Activated CD4-positive, alpha-beta T cell treated with anti-CD3 and anti-CD28 coated beads, Interleukin-2, amount 50 U/mL, for 48 hours (primary cell): ENCODE measurements around the gene OPN3.

ENCODE experiments used
- DNase-seq, 2 experiments: peaks; one replicate each; pipeline ENCODE4 v3.0.0-alpha.2; 2020

Gene OPN3

GRCh38 chr1:241615043-241615974 is 24.9 kb downstream of the OPN3 start:
- DNase-seq, result no peak

GRCh38 chr1:241614572-241614971 is 25.6 kb downstream of the OPN3 start:
- no peak for DNase-seq

- DNase-seq, result no peak
Observed at GRCh38 chr1:241614144-241614543, 26.0 kb downstream of the OPN3 start.

DNA sequence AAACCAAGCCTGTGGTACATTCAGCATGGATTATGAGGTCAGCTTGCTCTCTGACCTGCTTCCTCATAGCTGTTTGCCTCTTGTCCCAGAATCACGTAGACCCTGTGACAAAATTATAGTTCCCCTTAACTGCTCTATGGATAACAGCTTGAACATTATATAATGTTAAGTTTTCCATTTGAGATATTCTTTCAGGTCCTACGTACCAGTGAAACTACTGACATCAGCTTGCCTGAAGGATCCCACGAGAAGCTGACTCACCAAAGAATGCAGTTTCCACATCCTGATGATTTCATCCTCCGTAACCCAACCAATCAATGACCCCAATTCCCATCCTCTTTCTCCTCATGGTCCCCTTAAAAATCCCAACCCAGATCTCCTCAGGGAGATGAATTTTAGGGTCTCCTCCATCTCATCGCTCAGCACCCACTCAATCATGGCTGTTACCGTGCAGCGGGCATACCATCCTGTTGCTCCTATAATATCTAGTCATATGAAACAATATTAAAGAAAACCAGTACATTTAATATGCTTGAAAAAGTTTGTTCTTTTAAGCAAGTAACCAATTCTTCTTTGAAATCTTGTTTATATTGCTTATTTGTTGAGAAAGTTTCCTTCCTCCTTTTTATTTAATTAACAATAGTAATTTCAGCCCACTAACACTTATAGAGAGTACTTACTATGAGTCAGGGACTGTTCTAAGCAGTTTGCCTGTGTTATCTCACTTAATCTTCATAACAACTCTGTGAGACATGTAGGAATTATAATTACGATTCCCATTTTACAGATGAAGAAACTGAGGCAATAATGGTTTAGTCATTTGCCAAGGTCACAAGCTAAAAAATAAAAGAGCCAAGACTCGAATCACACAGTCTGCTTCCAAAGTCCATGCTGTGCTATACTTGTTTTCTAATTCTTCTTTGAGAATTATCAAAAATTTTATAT is 27.4 kb downstream of the OPN3 start:
- no peak for DNase-seq

- no peak for DNase-seq
Observed at GRCh38 chr1:241611736-241612135, 28.4 kb downstream of the OPN3 start.

DNA sequence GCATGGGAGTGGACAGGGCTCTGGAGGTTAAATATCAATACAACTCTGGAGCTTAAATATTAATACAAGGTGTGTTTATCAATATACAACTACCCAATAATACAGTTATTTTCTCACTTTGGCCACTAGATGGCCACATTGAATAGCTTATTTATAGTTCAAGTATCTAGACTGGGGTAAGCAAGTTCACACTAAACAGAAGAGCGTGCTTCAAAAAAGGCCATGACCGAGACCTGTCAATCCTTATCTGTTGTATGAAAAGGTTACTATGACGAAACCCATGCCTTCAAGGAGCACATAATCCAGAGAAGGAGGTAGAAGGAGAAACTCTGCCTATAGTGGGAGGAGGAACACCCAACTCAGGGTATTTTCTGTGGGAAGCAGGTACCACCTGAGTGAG is 29.1 kb downstream of the OPN3 start:
- no peak for DNase-seq

DNA sequence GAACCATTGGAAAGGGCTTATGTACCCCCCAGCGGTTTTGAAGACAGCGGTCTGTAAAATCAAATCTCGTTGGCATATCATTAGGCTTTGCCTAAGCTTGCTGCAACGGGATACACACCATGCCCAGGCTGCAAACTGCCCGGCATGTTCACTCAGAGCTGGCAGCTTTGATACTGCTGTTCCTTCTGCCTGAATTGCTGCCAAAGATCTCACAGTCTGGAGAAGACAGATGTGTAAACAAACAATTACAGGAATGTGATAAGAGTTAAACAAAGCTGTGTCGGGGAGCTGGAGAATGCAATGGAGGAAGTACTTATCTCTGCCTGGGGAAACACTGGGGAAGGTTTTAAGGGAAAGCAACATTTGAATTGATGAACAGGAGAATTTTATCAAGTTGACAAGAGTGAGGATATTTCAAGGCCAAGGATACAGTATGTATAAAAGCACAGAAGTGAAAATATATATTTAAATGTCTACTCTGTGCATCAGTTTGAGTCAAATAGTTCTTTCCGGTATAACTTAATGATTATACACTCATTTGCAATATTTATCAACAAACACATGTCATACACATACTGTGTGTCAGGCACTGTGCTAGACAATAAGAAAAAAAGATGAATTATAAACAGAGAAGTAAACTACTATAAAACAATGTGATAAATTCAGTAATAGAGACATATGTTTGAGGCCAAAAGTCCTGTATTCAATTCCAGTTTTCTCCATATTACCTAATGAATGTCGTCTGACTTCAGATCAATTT is 29.9 kb downstream of the OPN3 start:
- no peak for DNase-seq

DNA sequence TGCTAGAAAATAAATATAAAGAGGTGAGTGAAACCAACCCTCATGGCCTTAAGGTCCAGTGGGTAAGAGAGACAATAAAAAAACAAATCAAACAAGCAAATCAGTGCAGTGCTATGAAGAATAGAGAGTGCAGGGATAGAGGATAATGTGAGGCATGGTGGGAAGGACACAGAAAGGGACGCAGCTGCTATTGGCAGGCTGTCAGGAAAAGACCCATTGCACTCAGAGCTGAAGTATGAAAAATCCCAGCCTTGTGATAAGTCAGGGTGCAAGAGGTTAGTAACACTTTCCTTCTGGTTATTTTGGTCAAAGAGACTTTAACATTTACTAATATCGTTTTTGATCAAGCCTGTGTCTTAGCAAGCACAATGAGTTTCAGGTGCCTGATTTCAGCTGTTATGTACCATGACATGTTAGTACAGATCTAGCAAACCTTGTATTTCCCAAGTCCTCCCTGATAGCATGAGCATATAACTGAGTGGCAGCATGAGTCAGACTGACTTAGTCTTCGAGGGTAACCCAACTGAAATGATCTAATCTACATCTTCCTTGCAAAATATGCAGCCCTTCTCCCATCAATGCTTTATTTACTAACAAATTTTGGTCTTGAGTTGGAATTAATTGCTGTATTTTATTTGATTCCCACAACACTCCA is 31.7 kb downstream of the OPN3 start:
- DNase-seq, result no peak

GRCh38 chr1:241607497-241607896 is 32.7 kb downstream of the OPN3 start:
- DNase-seq, result no peak

DNA sequence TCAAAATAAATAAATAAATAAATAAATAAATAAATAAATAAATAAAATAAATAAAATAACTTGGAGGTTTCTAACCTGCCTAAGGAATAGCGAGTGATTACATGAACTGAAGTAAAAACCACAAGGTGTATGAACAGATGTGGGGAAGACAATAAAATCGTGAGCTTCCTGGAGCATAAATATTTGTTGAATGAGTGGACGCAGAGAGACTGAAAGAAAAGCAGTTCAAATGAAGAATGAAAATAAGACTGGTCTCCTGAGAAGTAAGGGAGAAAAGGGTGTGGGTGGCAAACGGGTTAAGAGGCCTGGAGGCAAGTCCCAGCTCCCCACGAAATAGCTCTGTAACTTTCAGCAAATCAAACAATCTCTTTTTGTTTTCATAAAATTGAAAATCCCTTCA is 33.6 kb downstream of the OPN3 start:
- DNase-seq, result no peak

DNA sequence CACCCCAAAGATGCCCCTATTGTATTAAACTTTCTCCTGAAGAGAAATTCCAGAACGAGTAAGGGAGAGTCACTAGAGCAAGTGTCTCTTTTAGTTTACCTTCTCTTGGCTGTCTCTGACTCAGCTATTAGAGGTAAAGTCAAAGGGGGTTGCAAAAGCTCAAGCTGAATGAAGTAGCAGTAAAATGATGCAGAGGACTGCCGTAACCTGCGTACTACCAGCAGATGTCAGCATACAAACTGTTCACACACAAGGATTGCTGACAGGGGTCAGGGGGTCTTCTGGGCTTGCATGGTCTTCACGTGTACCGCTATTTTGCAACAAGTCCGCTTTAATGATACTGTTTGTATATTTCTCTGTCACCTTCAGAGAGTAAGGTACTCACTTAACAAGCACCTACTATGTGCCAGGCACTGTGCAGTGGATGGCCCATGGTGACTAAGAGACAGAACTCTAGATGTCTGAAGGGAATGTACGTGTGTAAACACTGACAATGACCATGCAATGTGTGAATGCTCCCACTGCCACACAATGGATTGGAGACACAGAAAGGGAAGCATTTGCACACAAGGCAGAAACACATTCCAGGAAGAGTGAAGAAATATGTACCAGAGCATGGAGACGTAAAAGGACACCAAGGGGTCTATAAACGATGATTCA is 34.9 kb downstream of the OPN3 start:
- DNase-seq, result no peak

DNA sequence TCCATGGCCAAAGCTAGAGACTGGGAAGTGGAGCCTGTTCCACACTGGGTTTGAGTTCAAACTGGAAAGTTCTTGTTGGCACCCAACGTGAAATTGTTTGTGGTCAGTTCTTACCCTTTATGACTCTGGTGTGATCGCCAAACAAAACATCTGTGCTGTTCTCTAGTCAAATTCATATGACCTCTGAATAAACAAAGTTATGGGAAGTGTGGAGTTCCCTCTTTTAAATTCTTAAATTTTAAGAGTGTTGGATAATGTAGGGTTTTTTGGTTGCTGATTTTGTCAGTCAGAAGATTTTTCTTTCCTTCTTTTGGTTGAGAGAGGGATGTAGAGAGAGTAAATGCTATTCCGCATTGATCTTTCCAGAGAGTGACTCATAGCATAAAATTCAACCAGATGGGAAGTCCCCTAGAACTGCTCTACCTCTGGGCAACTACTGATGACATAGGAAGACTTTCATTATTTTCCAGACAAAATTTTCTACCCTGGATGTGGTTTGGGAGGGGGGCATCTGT is 36.4 kb downstream of the OPN3 start:
- DNase-seq, result no peak

DNA sequence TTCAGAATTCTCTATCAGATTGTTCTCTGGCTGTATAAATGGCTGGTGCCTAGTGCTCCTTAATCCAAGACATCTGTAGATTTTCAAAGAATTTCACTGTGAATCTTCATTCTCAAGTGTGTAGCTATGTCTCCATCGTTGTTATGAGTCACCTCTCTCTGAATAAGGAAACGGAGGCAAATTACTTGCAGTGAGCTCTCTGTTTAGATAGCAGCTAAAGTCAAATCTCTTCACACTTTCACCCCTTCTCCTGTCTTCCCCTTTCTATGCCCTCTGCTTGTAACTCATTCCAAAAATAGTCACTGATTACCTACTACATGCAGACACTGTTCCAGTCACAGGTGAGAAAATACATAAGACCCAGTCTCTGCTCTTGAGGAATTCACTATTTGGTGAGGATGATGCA is 39.7 kb downstream of the OPN3 start:
- no peak for DNase-seq

- DNase-seq, result no peak
Observed at GRCh38 chr1:241598249-241598648, 41.9 kb downstream of the OPN3 start.

DNA sequence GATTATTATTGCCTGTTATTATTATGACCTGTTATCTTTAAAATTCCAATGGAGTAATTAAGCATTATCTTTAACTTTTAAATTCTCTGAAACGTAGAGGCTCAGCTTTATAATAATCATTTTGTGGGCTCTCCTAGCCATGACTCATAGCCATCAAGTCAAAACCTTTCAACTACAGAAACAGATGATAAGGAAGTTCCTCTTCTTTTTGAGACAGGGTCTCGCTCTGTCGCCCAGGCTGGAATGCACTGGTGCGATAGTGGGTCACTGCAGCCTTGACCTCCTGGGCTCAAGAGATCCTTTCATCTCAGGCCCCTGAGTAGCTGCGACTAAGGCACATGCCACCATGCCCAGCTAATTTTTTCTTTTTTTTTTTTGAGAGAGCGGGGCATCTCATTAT is 43.5 kb downstream of the OPN3 start:
- no peak for DNase-seq

DNA sequence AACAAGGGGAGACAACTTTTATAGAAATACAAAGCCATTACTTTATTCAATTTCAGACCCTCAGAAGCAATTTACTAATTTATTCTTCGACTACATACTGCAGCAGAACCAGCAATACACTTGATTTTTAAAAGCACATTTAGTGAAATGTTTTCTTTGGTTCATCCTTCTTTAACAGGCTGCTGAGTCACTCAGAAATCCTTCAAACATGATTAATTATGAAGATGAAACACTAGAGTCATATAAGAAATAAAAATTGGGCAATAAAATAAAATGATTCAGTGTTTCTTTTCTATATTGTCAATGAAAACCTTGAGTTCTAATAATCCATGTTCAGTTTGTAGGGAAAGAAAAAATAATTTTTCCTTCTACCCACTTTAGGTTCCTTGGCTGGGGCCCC is 47.0 kb downstream of the OPN3 start:
- DNase-seq, result no peak

GRCh38 chr1:241592273-241592958 is 47.8 kb downstream of the OPN3 start:
- DNase-seq, result no peak

DNA sequence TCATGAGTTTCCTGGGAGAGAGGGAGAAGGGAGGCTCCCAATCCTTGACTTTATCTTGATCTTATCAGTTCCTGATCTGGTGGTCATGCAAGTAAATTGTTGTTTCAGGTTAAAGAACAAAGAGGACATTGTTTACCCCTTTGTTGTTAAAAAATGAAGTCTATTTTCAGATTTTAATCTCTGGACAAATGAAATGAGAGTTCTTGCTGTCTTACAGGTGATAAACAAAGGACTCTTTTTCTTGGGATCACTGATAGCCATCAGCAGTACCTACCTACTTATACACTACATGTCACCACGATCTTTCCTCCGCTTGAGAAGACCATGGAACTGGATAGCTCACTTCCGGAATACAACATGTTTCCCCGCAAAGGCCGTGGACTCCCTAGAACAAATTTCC is 48.4 kb downstream of the OPN3 start:
- DNase-seq, result no peak

- no peak for DNase-seq
Observed at GRCh38 chr1:241591317-241591716, 48.9 kb downstream of the OPN3 start.

GRCh38 chr1:241590719-241591118 is 49.5 kb downstream of the OPN3 start:
- no peak for DNase-seq

GRCh38 chr1:241589521-241589920 is 50.6 kb downstream of the OPN3 start:
- no peak for DNase-seq
